PFSK-1 (cell line): Measurements from ENCODE around the gene ARFIP2.

Experiments used
- FOXP2 ChIP-seq: optimal IDR thresholded peaks from 2 replicates; pipeline ENCODE3; 2011; ENCODE audit warnings: borderline replicate concordance, control low read depth, inconsistent platforms; ENCODE audit not compliant: insufficient read depth; ENCODE audit errors: extremely low read length, extremely low read depth
- POLR2AphosphoS5 ChIP-seq: IDR thresholded peaks from 2 replicates; pipeline ENCODE4 v1.6.1; 2012; ENCODE audit warnings: low read depth, mild to moderate bottlenecking, control low read depth, low read length, moderate library complexity
- REST ChIP-seq, 2 experiments: IDR thresholded peaks; 2 replicates each; pipeline versions ENCODE4 v1.6.1 to v1.8.0; 2011 to 2012; ENCODE audit warnings: low read depth in 2 of 2, low read length in 2 of 2, control low read depth in 1 of 2, inconsistent platforms in 1 of 2, mild to moderate bottlenecking in 1 of 2, moderate library complexity in 1 of 2; ENCODE audit not compliant: insufficient read depth in 1 of 2
- SIN3A ChIP-seq: IDR thresholded peaks from 2 replicates; pipeline ENCODE4 v1.6.1; 2012; ENCODE audit warnings: mild to moderate bottlenecking, low read length, moderate library complexity, borderline replicate concordance; ENCODE audit not compliant: insufficient read depth
- TAF1 ChIP-seq: IDR thresholded peaks from 2 replicates; pipeline ENCODE4 v1.6.1; 2012; ENCODE audit warnings: low read length, control low read depth, borderline replicate concordance; ENCODE audit not compliant: insufficient read depth

The ARFIP2 gene

GRCh38 chr11:6431861-6432260, 49.3 kb downstream of the ARFIP2 start:
- no peak for TF ChIP-seq REST (IDR thresholded peaks at IDR 0.05; ENCODE audit: insufficient read depth in 1 of 2, low read depth in 2 of 2, low read length in 2 of 2)
- no peak for TF ChIP-seq POLR2AphosphoS5

- TF ChIP-seq SIN3A (no peak), POLR2AphosphoS5 (no peak), REST (IDR thresholded peaks at IDR 0.05; ENCODE audit: insufficient read depth in 1 of 2, low read depth in 2 of 2, low read length in 2 of 2) (no peak), TAF1 (no peak), FOXP2 (no peak)
These were observed 53.6 kb downstream of the ARFIP2 start for GRCh38 chr11:6427516-6427915.
